Measurements from ENCODE around the gene ATG4D. TPM values are rescaled to one million over a fixed set of nuclear protein-coding genes. Genes with fewer than 3 reads are reported as not detected.

The ATG4D gene
- total and polyA plus RNA-seq, 10 of the 15 experiments (the other 5 are each of a cell fraction or from before 2014, with no cell fraction given): 0.39 to 28.7 (median 13.4) TPM

DNA sequence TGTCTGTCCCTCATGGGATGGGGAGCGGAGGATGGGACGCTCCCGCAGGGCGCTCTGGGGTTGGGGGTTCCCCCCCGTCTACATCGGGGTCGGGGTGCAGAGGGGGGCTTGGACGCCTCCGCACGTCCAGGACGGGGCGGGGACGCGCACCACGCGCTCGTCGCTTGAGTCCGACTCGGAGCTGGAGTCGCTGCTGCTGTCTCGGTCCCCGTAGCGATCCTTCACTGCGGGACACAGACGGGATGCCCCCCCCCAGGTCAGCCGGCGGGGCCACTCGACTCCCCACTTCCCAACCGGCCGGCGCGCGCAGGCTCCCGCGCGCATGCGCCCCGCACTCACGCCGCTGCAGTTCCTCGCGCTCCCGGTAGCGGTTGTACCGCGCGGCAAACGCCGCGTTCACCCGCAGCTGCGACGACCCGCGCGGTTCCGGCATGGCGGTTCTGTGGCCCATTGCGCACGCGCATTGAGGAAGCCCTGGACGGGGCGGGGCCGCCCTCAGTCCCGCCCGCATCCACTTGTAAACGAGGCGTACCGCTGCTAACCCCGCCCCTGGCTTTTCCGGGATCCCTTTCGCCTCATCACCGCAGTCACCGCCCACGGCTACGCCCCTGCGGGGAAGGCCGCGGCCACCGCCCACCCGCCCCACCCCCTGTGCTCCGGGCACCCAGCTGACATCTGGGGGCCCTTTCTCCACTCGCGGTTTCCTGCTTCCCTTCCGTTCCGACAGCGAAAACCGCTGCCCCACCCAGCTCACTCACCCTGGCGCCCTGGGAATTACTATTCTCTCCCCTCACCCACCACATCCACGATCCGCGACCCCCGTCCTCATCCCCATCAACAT lies 22.1 kb downstream of the ATG4D start, which contains the start of gene KRI1 (continued):
- TF ChIP-seq RCOR1 (conservative IDR thresholded peaks at IDR 0.05; ENCODE audit: low read depth, low read length) (0 out of 2 replicates have a peak, but pooled peaks have one; percentile 9), NBN (IDR thresholded peaks at IDR 0.05) (0 out of 2 replicates have a peak, but pooled peaks have one; percentile 54), SP1 (IDR thresholded peaks at IDR 0.05; ENCODE audit: low read depth, low read length) (peak; percentile 69), MEF2A (IDR thresholded peaks at IDR 0.05; ENCODE audit: insufficient read depth, low read depth, low read length) (0 out of 2 replicates have a peak, but pooled peaks have one; percentile 6), GATAD2B (conservative IDR thresholded peaks at IDR 0.05; ENCODE audit: low read depth) (peak; percentile 93), EGR1 (IDR thresholded peaks at IDR 0.05; ENCODE audit: borderline replicate concordance in 1 of 2, low read depth in 2 of 2, low read length in 2 of 2) (peak in 1 of 2 experiments; percentile 96; a peak in 2 of 3 replicates), NR2C1 (IDR thresholded peaks at IDR 0.05) (peak; percentile 44; the same call in 1 of the 2 replicates), ZNF622 (IDR thresholded peaks at IDR 0.05) (no peak), RUNX3 (IDR thresholded peaks at IDR 0.05; ENCODE audit: low read length) (peak; percentile 83), CREM (IDR thresholded peaks at IDR 0.05; ENCODE audit: low read depth) (peak; percentile 32; the same call in 1 of the 2 replicates), MYB (IDR thresholded peaks at IDR 0.05; ENCODE audit: borderline replicate concordance, low read depth, low read length) (no peak), POLR2A (IDR thresholded peaks at IDR 0.05; ENCODE audit: low read depth, low read length) (peak; percentile 93), NRF1 (conservative IDR thresholded peaks at IDR 0.05; ENCODE audit: low read depth, low read length) (peak; percentile 72), LARP7 (IDR thresholded peaks at IDR 0.05) (peak; percentile 91), TCF3 (IDR thresholded peaks at IDR 0.05; ENCODE audit: borderline replicate concordance, insufficient read depth, low read depth, low read length) (peak; percentile 45), BHLHE40 (IDR thresholded peaks at IDR 0.05; ENCODE audit: borderline replicate concordance in 1 of 2, low read depth in 2 of 2, low read length in 1 of 2) (peak; percentile 53 to 59; a peak in 2 of 4 replicates), SMAD5 (IDR thresholded peaks at IDR 0.05; ENCODE audit: low read depth) (peak; percentile 56; the same call in 1 of the 2 replicates)
- TF ChIP-seq, protein P1, sequence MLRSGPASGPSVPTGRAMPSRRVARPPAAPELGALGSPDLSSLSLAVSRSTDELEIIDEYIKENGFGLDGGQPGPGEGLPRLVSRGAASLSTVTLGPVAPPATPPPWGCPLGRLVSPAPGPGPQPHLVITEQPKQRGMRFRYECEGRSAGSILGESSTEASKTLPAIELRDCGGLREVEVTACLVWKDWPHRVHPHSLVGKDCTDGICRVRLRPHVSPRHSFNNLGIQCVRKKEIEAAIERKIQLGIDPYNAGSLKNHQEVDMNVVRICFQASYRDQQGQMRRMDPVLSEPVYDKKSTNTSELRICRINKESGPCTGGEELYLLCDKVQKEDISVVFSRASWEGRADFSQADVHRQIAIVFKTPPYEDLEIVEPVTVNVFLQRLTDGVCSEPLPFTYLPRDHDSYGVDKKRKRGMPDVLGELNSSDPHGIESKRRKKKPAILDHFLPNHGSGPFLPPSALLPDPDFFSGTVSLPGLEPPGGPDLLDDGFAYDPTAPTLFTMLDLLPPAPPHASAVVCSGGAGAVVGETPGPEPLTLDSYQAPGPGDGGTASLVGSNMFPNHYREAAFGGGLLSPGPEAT (IDR thresholded peaks at IDR 0.05; ENCODE audit: low read depth): 0 out of 2 replicates have a peak, but pooled peaks have one; percentile 5
- TF ChIP-seq, protein P2, sequence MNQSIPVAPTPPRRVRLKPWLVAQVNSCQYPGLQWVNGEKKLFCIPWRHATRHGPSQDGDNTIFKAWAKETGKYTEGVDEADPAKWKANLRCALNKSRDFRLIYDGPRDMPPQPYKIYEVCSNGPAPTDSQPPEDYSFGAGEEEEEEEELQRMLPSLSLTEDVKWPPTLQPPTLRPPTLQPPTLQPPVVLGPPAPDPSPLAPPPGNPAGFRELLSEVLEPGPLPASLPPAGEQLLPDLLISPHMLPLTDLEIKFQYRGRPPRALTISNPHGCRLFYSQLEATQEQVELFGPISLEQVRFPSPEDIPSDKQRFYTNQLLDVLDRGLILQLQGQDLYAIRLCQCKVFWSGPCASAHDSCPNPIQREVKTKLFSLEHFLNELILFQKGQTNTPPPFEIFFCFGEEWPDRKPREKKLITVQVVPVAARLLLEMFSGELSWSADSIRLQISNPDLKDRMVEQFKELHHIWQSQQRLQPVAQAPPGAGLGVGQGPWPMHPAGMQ (IDR thresholded peaks at IDR 0.05; ENCODE audit: borderline replicate concordance): no peak
- TF ChIP-seq, protein P3, sequence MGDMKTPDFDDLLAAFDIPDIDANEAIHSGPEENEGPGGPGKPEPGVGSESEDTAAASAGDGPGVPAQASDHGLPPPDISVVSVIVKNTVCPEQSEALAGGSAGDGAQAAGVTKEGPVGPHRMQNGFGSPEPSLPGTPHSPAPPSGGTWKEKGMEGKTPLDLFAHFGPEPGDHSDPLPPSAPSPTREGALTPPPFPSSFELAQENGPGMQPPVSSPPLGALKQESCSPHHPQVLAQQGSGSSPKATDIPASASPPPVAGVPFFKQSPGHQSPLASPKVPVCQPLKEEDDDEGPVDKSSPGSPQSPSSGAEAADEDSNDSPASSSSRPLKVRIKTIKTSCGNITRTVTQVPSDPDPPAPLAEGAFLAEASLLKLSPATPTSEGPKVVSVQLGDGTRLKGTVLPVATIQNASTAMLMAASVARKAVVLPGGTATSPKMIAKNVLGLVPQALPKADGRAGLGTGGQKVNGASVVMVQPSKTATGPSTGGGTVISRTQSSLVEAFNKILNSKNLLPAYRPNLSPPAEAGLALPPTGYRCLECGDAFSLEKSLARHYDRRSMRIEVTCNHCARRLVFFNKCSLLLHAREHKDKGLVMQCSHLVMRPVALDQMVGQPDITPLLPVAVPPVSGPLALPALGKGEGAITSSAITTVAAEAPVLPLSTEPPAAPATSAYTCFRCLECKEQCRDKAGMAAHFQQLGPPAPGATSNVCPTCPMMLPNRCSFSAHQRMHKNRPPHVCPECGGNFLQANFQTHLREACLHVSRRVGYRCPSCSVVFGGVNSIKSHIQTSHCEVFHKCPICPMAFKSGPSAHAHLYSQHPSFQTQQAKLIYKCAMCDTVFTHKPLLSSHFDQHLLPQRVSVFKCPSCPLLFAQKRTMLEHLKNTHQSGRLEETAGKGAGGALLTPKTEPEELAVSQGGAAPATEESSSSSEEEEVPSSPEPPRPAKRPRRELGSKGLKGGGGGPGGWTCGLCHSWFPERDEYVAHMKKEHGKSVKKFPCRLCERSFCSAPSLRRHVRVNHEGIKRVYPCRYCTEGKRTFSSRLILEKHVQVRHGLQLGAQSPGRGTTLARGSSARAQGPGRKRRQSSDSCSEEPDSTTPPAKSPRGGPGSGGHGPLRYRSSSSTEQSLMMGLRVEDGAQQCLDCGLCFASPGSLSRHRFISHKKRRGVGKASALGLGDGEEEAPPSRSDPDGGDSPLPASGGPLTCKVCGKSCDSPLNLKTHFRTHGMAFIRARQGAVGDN (IDR thresholded peaks at IDR 0.05): peak; percentile 77; the same call in 1 of the 2 replicates

Measured in GM12878 (cell line).